ENCODE measurements around the gene MARCKSL1.

- TF ChIP-seq CTCF (IDR thresholded peaks at IDR 0.05; ENCODE audit: low read depth, low read length) (no peak), MAX (IDR thresholded peaks at IDR 0.05; ENCODE audit: low read depth, low read length) (no peak), POLR2A (IDR thresholded peaks at IDR 0.05; ENCODE audit: extremely low read depth, insufficient read length) (no peak)
Measured at GRCh38 chr1:32341186-32341757, 5.2 kb upstream of the MARCKSL1 start.
